ENCODE results near the gene LHFPL6.

DNA sequence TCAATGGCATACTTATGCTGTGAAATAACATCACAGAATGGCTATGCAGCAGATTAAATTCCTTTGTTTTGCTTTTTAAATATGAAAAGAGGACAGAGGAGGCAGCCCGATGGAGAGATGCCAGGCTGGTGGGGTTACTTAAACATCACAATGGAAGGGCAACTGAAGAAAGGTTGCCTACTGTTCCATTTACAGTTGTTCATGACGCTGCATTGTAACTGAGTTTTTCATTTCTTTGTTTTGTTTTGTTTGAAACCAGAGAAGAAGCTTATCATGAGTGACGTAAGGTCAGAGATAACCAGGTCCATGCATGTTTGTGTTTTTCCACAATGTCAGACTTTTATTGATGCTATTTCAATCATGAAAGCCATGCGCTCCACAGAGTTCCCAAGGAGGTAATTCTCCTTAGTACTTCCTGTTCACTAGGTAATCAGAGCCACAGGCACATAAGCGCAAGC, 273.8 kb downstream of the LHFPL6 start:
- TF ChIP-seq RAD21 (IDR thresholded peaks at IDR 0.05; ENCODE audit: low read depth) (no peak), EP300 (IDR thresholded peaks at IDR 0.05; ENCODE audit: borderline replicate concordance) (no peak), CEBPB (IDR thresholded peaks at IDR 0.05) (no peak), USF1 (IDR thresholded peaks at IDR 0.05) (no peak), CREB1 (IDR thresholded peaks at IDR 0.05; ENCODE audit: low read depth) (no peak), YY1 (IDR thresholded peaks at IDR 0.05; ENCODE audit: low read depth) (no peak), TAF1 (IDR thresholded peaks at IDR 0.05; ENCODE audit: low read depth) (no peak), TEAD4 (IDR thresholded peaks at IDR 0.05) (no peak), EGR1 (IDR thresholded peaks at IDR 0.05) (no peak), MAX (IDR thresholded peaks at IDR 0.05) (no peak)
- TF ChIP-seq, protein P1, sequence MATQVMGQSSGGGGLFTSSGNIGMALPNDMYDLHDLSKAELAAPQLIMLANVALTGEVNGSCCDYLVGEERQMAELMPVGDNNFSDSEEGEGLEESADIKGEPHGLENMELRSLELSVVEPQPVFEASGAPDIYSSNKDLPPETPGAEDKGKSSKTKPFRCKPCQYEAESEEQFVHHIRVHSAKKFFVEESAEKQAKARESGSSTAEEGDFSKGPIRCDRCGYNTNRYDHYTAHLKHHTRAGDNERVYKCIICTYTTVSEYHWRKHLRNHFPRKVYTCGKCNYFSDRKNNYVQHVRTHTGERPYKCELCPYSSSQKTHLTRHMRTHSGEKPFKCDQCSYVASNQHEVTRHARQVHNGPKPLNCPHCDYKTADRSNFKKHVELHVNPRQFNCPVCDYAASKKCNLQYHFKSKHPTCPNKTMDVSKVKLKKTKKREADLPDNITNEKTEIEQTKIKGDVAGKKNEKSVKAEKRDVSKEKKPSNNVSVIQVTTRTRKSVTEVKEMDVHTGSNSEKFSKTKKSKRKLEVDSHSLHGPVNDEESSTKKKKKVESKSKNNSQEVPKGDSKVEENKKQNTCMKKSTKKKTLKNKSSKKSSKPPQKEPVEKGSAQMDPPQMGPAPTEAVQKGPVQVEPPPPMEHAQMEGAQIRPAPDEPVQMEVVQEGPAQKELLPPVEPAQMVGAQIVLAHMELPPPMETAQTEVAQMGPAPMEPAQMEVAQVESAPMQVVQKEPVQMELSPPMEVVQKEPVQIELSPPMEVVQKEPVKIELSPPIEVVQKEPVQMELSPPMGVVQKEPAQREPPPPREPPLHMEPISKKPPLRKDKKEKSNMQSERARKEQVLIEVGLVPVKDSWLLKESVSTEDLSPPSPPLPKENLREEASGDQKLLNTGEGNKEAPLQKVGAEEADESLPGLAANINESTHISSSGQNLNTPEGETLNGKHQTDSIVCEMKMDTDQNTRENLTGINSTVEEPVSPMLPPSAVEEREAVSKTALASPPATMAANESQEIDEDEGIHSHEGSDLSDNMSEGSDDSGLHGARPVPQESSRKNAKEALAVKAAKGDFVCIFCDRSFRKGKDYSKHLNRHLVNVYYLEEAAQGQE (IDR thresholded peaks at IDR 0.05; ENCODE audit: low read depth) = no peak
